GM12878 (cell line): ENCODE measurements around the gene CCDC81. TPM values are rescaled to one million over a fixed set of nuclear protein-coding genes. Genes with fewer than 3 reads are reported as not detected.

Experiments
- ATAC-seq: fragments of 200-7000 bp; cut with Tn5 transposase; 3 replicates; pipeline ENCODE4 v1.9.1; 2020; ENCODE audit warnings: mild to moderate bottlenecking, moderate library complexity
- BruUV-seq: library from RNA; stranded (reverse); fragments of 400-500 nt; replicated peaks from 2 replicates; lab custom pipeline; 2021; lab: Mats Ljungman, UMichigan
- CTCF ChIA-PET: fragments of 300-600 bp; sonication (Branson Sonifier 250); formaldehyde crosslinking; extraction: SDS; loops from one replicate; lab custom pipeline; 2021; ENCODE audit warnings: inconsistent platforms; lab: Yijun Ruan, JAX
- POLR2A ChIA-PET: fragments of 350-600 bp; formaldehyde crosslinking; extraction: SDS; loops from one replicate; lab custom pipeline; 2021; ENCODE audit warnings: inconsistent platforms; lab: Charles Lee
- RAD21 ChIA-PET: fragments of 300-600 bp; sonication (Branson Sonifier 250); formaldehyde crosslinking; loops from one replicate; lab custom pipeline; 2023; ENCODE audit warnings: antibody characterized with exemption; ENCODE audit not compliant: unreplicated experiment; lab: Charles Lee
- SMC1A ChIA-PET: fragments of 300-600 bp; sonication (Branson Sonifier 250); formaldehyde crosslinking; loops from one replicate; lab custom pipeline; 2023; ENCODE audit not compliant: unreplicated experiment, uncharacterized antibody; lab: Charles Lee
- DNase-seq: peaks from one replicate; pipeline ENCODE4 v3.0.0-alpha.2; 2011; ENCODE audit warnings: low read depth, low spot score
- FAIRE-seq: peaks from 3 replicates; lab custom pipeline; 2011; peaks lifted over from hg19 to GRCh38; lab: Jason Lieb, UNC
- H2AFZ ChIP-seq: 2 replicates; pipeline ENCODE4 v1.6.0; 2011; ENCODE audit warnings: low read depth, low read length, control low read depth; ENCODE audit not compliant: control insufficient read depth
- H3K27ac ChIP-seq: 2 replicates; pipeline ENCODE4 v1.5.1; 2011; ENCODE audit warnings: control low read depth; ENCODE audit not compliant: control insufficient read depth, insufficient read depth
- H3K27me3 ChIP-seq, 2 experiments: replicated peaks in 1 of 2; 2 replicates each; pipeline versions ENCODE4 v1.6.0 to v1.6.1; 2011; ENCODE audit warnings: low read length in 1 of 2; ENCODE audit not compliant: control insufficient read depth in 2 of 2, insufficient read depth in 2 of 2
- H3K36me3 ChIP-seq, 2 experiments: 2 replicates each; pipeline ENCODE4 v1.5.1; 2011; ENCODE audit warnings: low read length in 1 of 2; ENCODE audit not compliant: control insufficient read depth in 2 of 2, insufficient read depth in 2 of 2
- H3K4me1 ChIP-seq: 2 replicates; pipeline ENCODE4 v1.6.1; 2011; ENCODE audit warnings: mild to moderate bottlenecking, low read length, moderate library complexity, mixed read lengths; ENCODE audit not compliant: control insufficient read depth, insufficient read depth
- H3K4me2 ChIP-seq: 2 replicates; pipeline ENCODE4 v1.6.0; 2011; ENCODE audit warnings: control low read depth; ENCODE audit not compliant: control insufficient read depth, insufficient read depth
- H3K4me3 ChIP-seq: fragments of 200-600 bp; sonication (generic); 2 replicates; pipeline ENCODE4 v1.5.1; 2016
- H3K79me2 ChIP-seq: 2 replicates; pipeline ENCODE4 v1.6.0; 2011; ENCODE audit warnings: low read length; ENCODE audit not compliant: control insufficient read depth, insufficient read depth
- H3K9ac ChIP-seq: 2 replicates; pipeline ENCODE4 v1.8.0; 2011; ENCODE audit warnings: low read length, control low read depth, mixed read lengths; ENCODE audit not compliant: control insufficient read depth, insufficient read depth
- H3K9me3 ChIP-seq: replicated peaks from 3 replicates; pipeline ENCODE4 v1.5.1; 2011; ENCODE audit warnings: mild to moderate bottlenecking, low read length; ENCODE audit not compliant: control insufficient read depth, insufficient read depth
- H4K20me1 ChIP-seq: 2 replicates; pipeline ENCODE4 v1.6.0; 2011; ENCODE audit not compliant: control insufficient read depth, insufficient read depth
- BCLAF1 ChIP-seq: fragments of 450-650 bp; IDR thresholded peaks from 2 replicates; pipeline ENCODE4 v1.6.1; 2017; ENCODE audit warnings: antibody characterized with exemption, mild to moderate bottlenecking, moderate library complexity
- BHLHE40 ChIP-seq, 2 experiments: fragments of 450-650 bp in 1 of 2; IDR thresholded peaks; 2 replicates each; pipeline ENCODE4 v1.6.1; 2011 to 2017; ENCODE audit warnings: low read depth in 2 of 2, borderline replicate concordance in 1 of 2, improper control_type of control experiment in 1 of 2, low read length in 1 of 2, mild to moderate bottlenecking in 1 of 2
- CBFB ChIP-seq: IDR thresholded peaks from 2 replicates; pipeline ENCODE4 v1.6.1; 2016; ENCODE audit warnings: antibody characterized with exemption, low read depth
- CEBPB ChIP-seq, 2 experiments: fragments of 150-350 bp in 1 of 2; IDR thresholded peaks; 2 replicates each; pipeline ENCODE4 v1.6.1; 2012 to 2014; ENCODE audit warnings: low read depth in 2 of 2, low read length in 2 of 2, borderline replicate concordance in 1 of 2, inconsistent platforms in 1 of 2
- CHD1 ChIP-seq: IDR thresholded peaks from 2 replicates; pipeline ENCODE4 v1.6.1; 2012; ENCODE audit warnings: low read depth, low read length, improper control_type of control experiment
- CREB1 ChIP-seq: IDR thresholded peaks from 2 replicates; pipeline ENCODE4 v1.6.1; 2012; ENCODE audit warnings: low read depth, mild to moderate bottlenecking, inconsistent platforms
- E2F8 ChIP-seq: fragments of 450-650 bp; IDR thresholded peaks from 2 replicates; pipeline ENCODE4 v1.6.1; 2018; ENCODE audit warnings: mild to moderate bottlenecking, low read depth, moderate library complexity; ENCODE audit not compliant: partially characterized antibody
- LARP7 ChIP-seq: fragments of 450-650 bp; IDR thresholded peaks from 2 replicates; pipeline ENCODE4 v1.6.1; 2017; ENCODE audit warnings: mild to moderate bottlenecking
- MAX ChIP-seq: IDR thresholded peaks from 2 replicates; pipeline ENCODE4 v1.6.1; 2012; ENCODE audit warnings: low read depth, low read length, improper control_type of control experiment
- MEF2B ChIP-seq: fragments of 450-650 bp; IDR thresholded peaks from 2 replicates; pipeline ENCODE4 v1.6.1; 2018; ENCODE audit warnings: mild to moderate bottlenecking, moderate library complexity; ENCODE audit not compliant: partially characterized antibody, poor library complexity, severe bottlenecking
- NFYA ChIP-seq: IDR thresholded peaks from 2 replicates; pipeline ENCODE4 v1.6.1; 2011; ENCODE audit warnings: low read depth, mild to moderate bottlenecking, low read length, improper control_type of control experiment, borderline replicate concordance
- PAX5 ChIP-seq: IDR thresholded peaks from 2 replicates; pipeline ENCODE4 v1.6.1; 2011; ENCODE audit warnings: low read depth, low read length, borderline replicate concordance
- POU2F2 ChIP-seq: IDR thresholded peaks from 3 replicates; pipeline ENCODE4 v1.6.1; 2011; ENCODE audit warnings: low read depth, mild to moderate bottlenecking, low read length, borderline replicate concordance
- ZBTB40 ChIP-seq: fragments of 450-650 bp; IDR thresholded peaks from 2 replicates; pipeline ENCODE4 v1.6.1; 2016; ENCODE audit warnings: mild to moderate bottlenecking, moderate library complexity, borderline replicate concordance
- WGBS: methylation state at CpG from one replicate; pipeline ENCODE4 v1.1.6; 2016; ENCODE audit warnings: low lambda C conversion rate; ENCODE audit not compliant: insufficient replicate concordance, insufficient coverage; ENCODE audit errors: missing lambda C conversion rate; 5-methylcytosine and 5-hydroxymethylcytosine counted together
- in situ Hi-C: fragments of 300-500 bp; cut with MboI; formaldehyde crosslinking; loops from 9 replicates; pipeline ENCODE4 v1.14.3; 2018; ENCODE audit warnings: mixed read lengths
- intact Hi-C: fragments of 100-400 bp; cut with micrococcal nuclease; formaldehyde crosslinking; loops from one replicate; pipeline ENCODE4 v1.14.2; 2022; ENCODE audit not compliant: unreplicated experiment
- polyA plus RNA-seq, 11 experiments: library from polyadenylated mRNA; depleted of rRNA in 4 of 11; unstranded in 6 of 11; stranded (reverse) in 5 of 11; fragments of >200 nt; fragmentation: Nextera tagmentation in 4 of 11; fragmentation: Illumina TruSeq in 1 of 11; extraction: Ambion mirVana in 4 of 11; extraction: Trizol in 1 of 11; gene quantifications; 1 replicate in 1 of 11; 2 replicates in 10 of 11; pipeline versions ENCODE4 v1.2.1 to v1.2.3, GENCODE V29; 2011 to 2016; ENCODE audit warnings: inconsistent platforms in 2 of 11, missing spikeins in 2 of 11, low read depth in 1 of 11
- total RNA-seq, 4 experiments: library from RNA; depleted of rRNA in 3 of 4; stranded (reverse); fragments of >200 nt in 3 of 4; fragmentation: Illumina TruSeq in 1 of 4; extraction: Trizol in 1 of 4; gene quantifications; 2 replicates each; pipeline versions ENCODE4 v1.2.1 to v1.2.3, GENCODE V29; 2013 to 2021

The CCDC81 gene
- total and polyA plus RNA-seq, 10 of the 15 experiments (the other 5 are each of a cell fraction or from before 2014, with no cell fraction given): 0.06 to 0.53 (median 0.22) TPM

- Histone ChIP-seq H3K4me1 (no peaks in the 10 kb centered on the region), H3K9ac (no peak overlapping the region), H3K36me3 (no peaks in the 10 kb centered on the region), H3K27me3 (no peaks in the 10 kb centered on the region), H4K20me1 (no peaks in the 10 kb centered on the region), H3K9me3 (no peaks in the 10 kb centered on the region), H3K27ac (no peak overlapping the region), H2AFZ (no peak overlapping the region), H3K4me2 (no peak overlapping the region), H3K79me2 (no peaks in the 10 kb centered on the region), H3K4me3 (no peak overlapping the region)
- DNase-seq: no peak
- WGBS: 61% methylated on average over 7 of the region's 7 CpGs
- ATAC-seq: no peak; the same call in 2 of the 3 replicates
- ChIA-PET POLR2A (no interaction called here), RAD21 (interaction anchor here (1.0 to 1.2 kb wide), 2 partner anchors 22 to 145 kb away, joined by 3 read pairs; no protein-coding TSS in a partner anchor), CTCF (interaction anchor here (7.3 kb wide), 1 partner anchor 145 kb away, joined by 45 read pairs; no protein-coding TSS in a partner anchor), SMC1A (interaction anchor here (1.5 kb wide), 1 partner anchor 18 kb away, joined by 4 read pairs; no protein-coding TSS in a partner anchor)
- intact Hi-C loops (no loop called here), in situ Hi-C loops (no loop called here)
- BruUV-seq: no TSS peak
- FAIRE-seq: no peak
- no peak for TF ChIP-seq ZBTB40
- no peak for TF ChIP-seq BHLHE40 (IDR thresholded peaks at IDR 0.05; ENCODE audit: borderline replicate concordance in 1 of 2, low read depth in 2 of 2, low read length in 1 of 2)
- TF ChIP-seq POU2F2: no peak
- no peak for TF ChIP-seq PAX5
- TF ChIP-seq CEBPB (IDR thresholded peaks at IDR 0.05; ENCODE audit: borderline replicate concordance in 1 of 2, low read depth in 2 of 2, low read length in 2 of 2): no peak
- no peak for TF ChIP-seq BCLAF1
- TF ChIP-seq MEF2B: no peak
- no peak for TF ChIP-seq CBFB
- TF ChIP-seq LARP7: no peak
- no peak for TF ChIP-seq E2F8
- no peak for TF ChIP-seq MAX
- no peak for TF ChIP-seq CREB1
- no peak for TF ChIP-seq NFYA
- TF ChIP-seq CHD1: no peak
These were observed 88.4 kb downstream of the CCDC81 start for GRCh38 chr11:86463120-86463519.
